GM21423 (cell line): ENCODE results near the gene GTPBP2.
A peak's percentile ranks its signal among the peaks of the same experiment; 100 is the strongest.
"Not testable (repeated sequence)": the region's sequence is repeated elsewhere in the genome, so short reads cannot be mapped to it uniquely, and the experiment has no call there.

ENCODE experiments used
- ATAC-seq: cut with Tn5 transposase; IDR thresholded peaks from one replicate; pipeline ENCODE4 v1.9.1; 2021; ENCODE audit warnings: mild to moderate bottlenecking, moderate library complexity; ENCODE audit not compliant: unreplicated experiment

GTPBP2 gene

GRCh38 chr6:43658161-43658560 lies 29.1 kb upstream of the GTPBP2 start:
- ATAC-seq: no peak

GRCh38 chr6:43657221-43657802 lies 28.2 kb upstream of the GTPBP2 start:
- ATAC-seq: no peak

- not testable (repeated sequence) for ATAC-seq
Measured at GRCh38 chr6:43652822-43653221, 23.8 kb upstream of the GTPBP2 start.

GRCh38 chr6:43648248-43648647 lies 19.2 kb upstream of the GTPBP2 start:
- no peak for ATAC-seq

GRCh38 chr6:43647613-43648012 lies 18.5 kb upstream of the GTPBP2 start:
- ATAC-seq: no peak

GRCh38 chr6:43645613-43645964 lies 16.5 kb upstream of the GTPBP2 start:
- ATAC-seq: no peak

GRCh38 chr6:43644940-43645612 lies 16.0 kb upstream of the GTPBP2 start, which contains the start of gene RSPH9:
RSPH9 (plus strand) TSS chr6:43645036; CDS start chr6:43645099, 63 bp downstream.
- peak; percentile 66 for ATAC-seq

- ATAC-seq: no peak
Measured at GRCh38 chr6:43639984-43640800, 11.1 kb upstream of the GTPBP2 start.

- peak; percentile 14 for ATAC-seq
Measured at GRCh38 chr6:43636308-43636659, 7.2 kb upstream of the GTPBP2 start.

GRCh38 chr6:43635387-43636307 lies 6.6 kb upstream of the GTPBP2 start, which contains the start of gene MAD2L1BP:
MAD2L1BP (plus strand) TSS chr6:43635840; CDS start chr6:43635876, 36 bp downstream.
- peak; percentile 86 for ATAC-seq

- no peak for ATAC-seq
Measured at GRCh38 chr6:43634702-43635303, 5.7 kb upstream of the GTPBP2 start.

GRCh38 chr6:43633002-43633401 lies 3.9 kb upstream of the GTPBP2 start:
- not testable (repeated sequence) for ATAC-seq

- ATAC-seq: no peak
Measured at GRCh38 chr6:43630980-43631619, 2.0 kb upstream of the GTPBP2 start.

- ATAC-seq: peak; percentile 63
Measured at GRCh38 chr6:43629505-43630300, 639 bp upstream of the GTPBP2 start.

- peak; percentile 19 for ATAC-seq
Measured at GRCh38 chr6:43628393-43629103, 516 bp downstream of the GTPBP2 start.

- ATAC-seq: no peak
Measured at GRCh38 chr6:43627008-43627825, 1.8 kb downstream of the GTPBP2 start.

GRCh38 chr6:43625393-43625992 lies 3.6 kb downstream of the GTPBP2 start:
- ATAC-seq: no peak
